Neuron (in vitro differentiated cells): ENCODE results near the gene KLHL29.

Experiments used
- H2AFZ ChIP-seq: one replicate; pipeline ENCODE4 v1.6.1; 2013; ENCODE audit warnings: low read depth, mild to moderate bottlenecking, inconsistent platforms, low read length, moderate library complexity
- H3K27me3 ChIP-seq: one replicate; pipeline ENCODE4 v1.6.1; 2013; ENCODE audit warnings: low read length; ENCODE audit not compliant: insufficient read depth
- H3K36me3 ChIP-seq: one replicate; pipeline ENCODE4 v1.6.1; 2013; ENCODE audit warnings: low read length; ENCODE audit not compliant: insufficient read depth
- H3K4me1 ChIP-seq: one replicate; pipeline ENCODE4 v1.6.1; 2013; ENCODE audit warnings: low read length; ENCODE audit not compliant: insufficient read depth
- H3K4me3 ChIP-seq: 2 replicates; pipeline ENCODE4 v1.5.1; 2013; ENCODE audit warnings: mild to moderate bottlenecking, low read length, moderate library complexity
- H3K9me3 ChIP-seq: one replicate; pipeline ENCODE4 v1.6.1; 2013; ENCODE audit warnings: low read length

The KLHL29 gene

DNA sequence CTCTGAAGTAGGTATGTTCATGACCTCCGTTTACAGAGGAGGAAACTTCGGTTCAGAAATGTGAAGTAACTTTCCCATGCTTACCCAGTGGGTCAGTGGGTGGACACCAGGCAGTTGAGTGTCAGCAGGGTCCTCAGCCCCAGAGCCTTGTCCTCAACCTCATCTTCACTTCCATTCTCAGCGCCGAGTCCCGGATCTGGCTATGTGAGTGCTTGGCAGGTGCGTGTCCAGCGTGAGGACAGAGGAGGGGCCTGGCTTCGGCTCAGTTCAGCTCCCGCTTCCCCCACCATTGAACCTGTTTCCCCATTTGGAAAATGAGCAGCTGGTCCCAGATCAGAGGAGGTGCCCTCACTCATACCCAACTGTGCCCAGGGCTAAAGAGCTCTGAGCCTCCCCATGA is 274.3 kb downstream of the KLHL29 start:
- Histone ChIP-seq H3K4me3 (no peak overlapping the region), H2AFZ (no peak overlapping the region), H3K4me1 (peaks cover 3% of the 10 kb centered on the region), H3K27me3 (no peaks in the 10 kb centered on the region), H3K9me3 (no peaks in the 10 kb centered on the region), H3K36me3 (no peaks in the 10 kb centered on the region)

DNA sequence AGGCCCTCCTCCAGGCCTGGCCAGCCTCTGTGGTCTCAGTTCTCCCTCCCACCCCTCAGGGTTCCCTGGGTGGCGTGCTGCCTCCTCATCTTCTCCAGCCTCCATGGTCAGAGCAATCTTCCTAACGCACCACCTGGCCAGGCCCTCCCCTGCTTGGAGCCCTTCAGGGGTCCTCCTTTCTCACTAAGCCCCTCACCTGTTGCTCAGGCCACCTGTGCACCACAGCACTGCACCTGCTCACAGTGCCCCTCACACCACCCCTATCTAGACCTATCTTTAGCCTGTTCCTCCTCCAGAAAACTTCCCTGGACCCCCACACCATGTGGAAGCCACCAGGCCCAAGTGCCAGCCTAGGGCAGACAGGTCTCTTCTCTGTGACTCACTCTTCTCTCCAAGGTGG is 274.8 kb downstream of the KLHL29 start:
- Histone ChIP-seq H3K4me3 (no peak overlapping the region), H3K27me3 (no peaks in the 10 kb centered on the region), H2AFZ (no peak overlapping the region), H3K36me3 (no peaks in the 10 kb centered on the region), H3K4me1 (peaks cover 3% of the 10 kb centered on the region), H3K9me3 (no peaks in the 10 kb centered on the region)

DNA sequence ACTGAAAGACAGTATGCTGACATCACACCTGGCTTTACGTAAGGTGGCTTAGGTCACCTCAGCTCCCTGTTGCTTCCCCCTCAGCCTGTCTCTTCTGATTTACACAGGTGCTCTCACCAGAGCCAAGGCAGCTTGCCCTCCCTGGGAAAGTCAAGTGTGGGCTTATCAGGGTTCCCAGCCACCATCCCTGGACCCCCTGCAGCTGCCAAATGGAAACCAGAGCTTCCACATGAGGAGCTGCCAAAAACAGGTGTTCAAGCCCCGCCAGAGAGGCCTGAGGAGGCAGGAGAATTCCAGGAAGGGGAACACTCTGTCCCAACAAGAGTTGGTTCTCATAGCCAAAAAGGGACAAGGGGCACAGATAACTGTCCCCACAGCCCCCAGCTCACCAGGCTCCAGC is 275.3 kb downstream of the KLHL29 start:
- Histone ChIP-seq H3K27me3 (no peaks in the 10 kb centered on the region), H3K9me3 (no peaks in the 10 kb centered on the region), H3K4me1 (peaks cover 3% of the 10 kb centered on the region), H3K4me3 (no peak overlapping the region), H2AFZ (no peak overlapping the region), H3K36me3 (no peaks in the 10 kb centered on the region)

DNA sequence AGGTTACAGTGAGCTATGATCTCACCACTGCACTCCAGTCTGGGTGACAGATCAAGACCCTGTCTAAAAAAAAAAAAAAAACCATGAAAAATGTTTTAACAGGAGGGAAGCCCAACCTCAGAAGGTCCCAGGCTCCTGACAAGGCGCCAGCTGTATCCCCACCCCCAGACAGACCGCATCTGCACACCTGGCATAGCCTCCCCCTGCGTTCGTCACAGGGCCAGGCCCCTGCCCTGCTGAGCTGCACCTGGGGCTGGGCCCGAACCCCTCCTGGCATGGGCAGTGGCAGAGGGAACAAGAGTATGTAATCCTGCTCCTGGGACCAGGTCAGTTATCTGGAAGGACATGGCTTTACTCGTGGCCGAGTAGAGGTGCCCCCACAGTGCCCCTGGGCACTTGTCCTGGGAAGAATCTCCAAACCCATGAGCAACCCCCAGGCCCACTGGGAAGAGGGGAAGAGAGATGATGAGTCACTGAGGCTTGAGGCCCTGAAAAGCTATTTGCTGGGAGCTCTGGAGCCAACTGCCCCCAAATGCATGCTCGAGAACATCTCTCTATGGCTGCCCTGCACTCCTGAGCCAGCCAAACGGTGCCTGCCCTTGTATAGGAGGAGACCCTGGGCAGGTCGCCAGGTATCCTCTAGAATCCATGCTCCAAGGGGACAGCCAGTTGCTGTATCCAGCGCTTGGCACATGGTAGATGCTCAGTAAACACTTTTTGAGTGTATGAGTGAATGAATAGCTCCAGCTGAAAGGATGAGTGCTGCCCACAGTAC is 276.5 kb downstream of the KLHL29 start:
- no peaks in the 10 kb centered on the region for H3K27me3 ChIP-seq
- no peak overlapping the region for H3K4me3 ChIP-seq
- H3K36me3 ChIP-seq = no peaks in the 10 kb centered on the region
- no peak overlapping the region for H2AFZ ChIP-seq
- H3K4me1 ChIP-seq = peaks cover 3% of the 10 kb centered on the region
- no peaks in the 10 kb centered on the region for H3K9me3 ChIP-seq

- no peak overlapping the region for H2AFZ ChIP-seq
- no peaks in the 10 kb centered on the region for H3K36me3 ChIP-seq
- no peaks in the 10 kb centered on the region for H3K9me3 ChIP-seq
- H3K27me3 ChIP-seq = no peaks in the 10 kb centered on the region
- H3K4me3 ChIP-seq = no peak overlapping the region
- no peaks in the 10 kb centered on the region for H3K4me1 ChIP-seq
Measured at GRCh38 chr2:23662466-23662865, 277.5 kb downstream of the KLHL29 start.

DNA sequence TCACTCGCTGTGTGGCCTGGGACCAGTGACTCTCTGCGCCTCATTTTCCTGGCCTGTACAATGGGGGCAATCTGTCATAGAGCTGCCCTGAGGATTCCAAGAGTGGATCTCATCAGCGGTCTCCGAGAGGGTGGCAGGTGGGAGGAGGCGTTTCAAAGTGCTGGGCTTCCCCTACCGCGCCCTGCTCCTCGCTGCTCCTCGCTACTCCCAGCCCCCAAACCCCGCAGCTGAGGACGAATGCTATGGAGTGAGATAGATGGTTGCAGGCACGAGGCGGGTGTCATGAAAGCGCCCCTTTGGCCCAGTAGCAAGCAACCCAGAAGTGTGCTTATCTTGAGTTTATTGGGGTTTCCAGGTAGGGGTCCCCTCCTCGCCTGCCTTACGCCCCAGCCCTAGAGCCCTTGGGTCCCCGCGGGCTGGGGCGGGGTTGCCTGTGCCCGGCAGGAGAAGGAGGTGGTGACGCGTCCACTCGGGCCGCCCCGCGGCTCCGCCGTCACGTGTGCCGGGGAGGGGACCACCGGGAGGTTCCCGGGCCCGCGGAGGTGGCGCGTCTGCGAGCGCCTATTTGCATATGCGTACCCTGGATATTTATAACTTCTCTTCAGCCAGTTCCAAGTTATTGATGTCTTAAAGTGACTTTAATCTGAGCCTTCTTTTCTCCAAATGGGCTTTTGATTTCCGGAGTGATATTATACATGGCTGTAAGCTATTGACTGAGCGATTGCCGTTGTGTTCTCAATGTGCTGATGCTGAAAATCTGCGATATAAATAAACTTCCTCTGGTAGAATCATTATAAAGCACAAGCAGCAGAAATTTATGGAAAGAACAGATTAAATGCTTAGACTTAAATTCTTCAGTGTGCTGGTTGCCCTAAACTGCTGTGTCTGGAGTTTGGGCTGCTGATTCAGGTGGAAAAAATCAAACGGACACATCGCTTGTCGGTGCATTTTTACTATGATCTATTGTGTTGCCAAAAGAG is 278.3 kb downstream of the KLHL29 start:
- H3K4me1 ChIP-seq = no peaks in the 10 kb centered on the region

DNA sequence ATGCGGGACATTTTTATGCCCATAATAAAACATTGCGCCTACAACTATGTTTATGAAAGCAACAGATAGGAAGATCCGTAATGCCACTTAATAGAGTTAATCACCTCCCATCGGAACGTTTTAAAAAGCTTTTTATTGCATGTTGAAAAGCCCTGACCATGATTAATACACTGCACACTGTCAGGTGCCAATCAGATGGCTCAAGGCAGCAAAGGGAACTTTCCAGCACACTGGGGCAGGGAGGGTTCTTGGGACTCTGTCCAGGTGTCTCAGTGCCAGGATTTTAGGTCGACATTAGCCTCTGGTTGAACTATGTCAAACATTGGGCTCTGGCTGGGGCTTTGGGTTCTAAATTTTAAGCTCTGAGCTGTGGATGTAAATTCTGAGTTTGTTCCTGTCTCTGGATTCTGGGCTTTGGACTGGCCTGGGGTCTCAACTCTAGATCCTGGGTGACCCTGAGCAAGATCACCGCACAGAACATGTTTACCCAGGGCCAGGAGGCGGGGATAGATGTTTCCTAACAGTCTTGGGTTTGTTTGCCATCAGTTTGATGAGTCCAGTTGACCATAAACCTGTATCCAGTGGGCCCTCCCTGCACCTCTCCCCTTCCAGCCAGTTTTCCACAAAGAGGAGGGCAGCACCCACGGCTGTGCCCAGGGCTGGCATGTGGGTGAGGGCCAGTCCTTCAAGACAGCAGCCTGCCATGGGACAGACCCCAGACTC is 279.2 kb downstream of the KLHL29 start:
- Histone ChIP-seq H3K9me3 (no peaks in the 10 kb centered on the region), H2AFZ (no peak overlapping the region), H3K4me3 (no peak overlapping the region), H3K4me1 (no peaks in the 10 kb centered on the region), H3K27me3 (no peaks in the 10 kb centered on the region), H3K36me3 (no peaks in the 10 kb centered on the region)

More for the DNA sequence above, 278.3 kb downstream of the KLHL29 start:
- Histone ChIP-seq H3K9me3 (no peaks in the 10 kb centered on the region), H2AFZ (no peak overlapping the region), H3K4me3 (no peak overlapping the region), H3K36me3 (no peaks in the 10 kb centered on the region), H3K27me3 (no peaks in the 10 kb centered on the region)

- Histone ChIP-seq H3K36me3 (no peaks in the 10 kb centered on the region), H3K27me3 (no peaks in the 10 kb centered on the region), H3K4me3 (no peak overlapping the region), H3K9me3 (no peaks in the 10 kb centered on the region), H3K4me1 (no peaks in the 10 kb centered on the region), H2AFZ (no peak overlapping the region)
Measured at GRCh38 chr2:23666241-23666979, 281.4 kb downstream of the KLHL29 start.

DNA sequence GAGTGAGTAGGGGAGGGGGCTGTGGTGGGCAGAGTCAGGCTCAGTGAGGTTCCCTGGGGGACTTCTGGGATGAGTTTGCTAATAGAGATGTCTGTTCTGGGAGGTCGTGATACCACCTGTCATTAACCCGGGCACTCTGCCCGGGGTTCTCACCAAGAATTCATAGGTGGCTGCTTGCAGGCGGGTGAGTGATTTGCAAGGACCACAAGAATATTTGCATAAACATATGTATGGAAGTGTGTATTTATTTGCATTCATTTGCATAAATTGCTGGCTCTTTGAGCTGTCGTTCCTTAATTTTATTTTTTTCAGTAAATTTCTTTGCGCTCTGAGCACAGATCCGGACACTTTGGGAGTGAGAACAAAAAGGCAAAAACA is 282.0 kb downstream of the KLHL29 start:
- Histone ChIP-seq H2AFZ (no peak overlapping the region), H3K9me3 (no peaks in the 10 kb centered on the region), H3K36me3 (no peaks in the 10 kb centered on the region), H3K4me3 (no peak overlapping the region), H3K4me1 (no peaks in the 10 kb centered on the region), H3K27me3 (no peaks in the 10 kb centered on the region)

GRCh38 chr2:23668756-23669304 is 283.9 kb downstream of the KLHL29 start:
- H3K27me3 ChIP-seq = no peaks in the 10 kb centered on the region
- no peaks in the 10 kb centered on the region for H3K9me3 ChIP-seq
- H3K4me1 ChIP-seq = no peaks in the 10 kb centered on the region
- no peak overlapping the region for H3K4me3 ChIP-seq
- no peak overlapping the region for H2AFZ ChIP-seq
- no peaks in the 10 kb centered on the region for H3K36me3 ChIP-seq

- Histone ChIP-seq H3K27me3 (no peaks in the 10 kb centered on the region), H3K4me3 (no peak overlapping the region), H3K4me1 (no peaks in the 10 kb centered on the region), H2AFZ (no peak overlapping the region), H3K9me3 (no peaks in the 10 kb centered on the region), H3K36me3 (no peaks in the 10 kb centered on the region)
Measured at GRCh38 chr2:23669413-23670244, 284.6 kb downstream of the KLHL29 start.

DNA sequence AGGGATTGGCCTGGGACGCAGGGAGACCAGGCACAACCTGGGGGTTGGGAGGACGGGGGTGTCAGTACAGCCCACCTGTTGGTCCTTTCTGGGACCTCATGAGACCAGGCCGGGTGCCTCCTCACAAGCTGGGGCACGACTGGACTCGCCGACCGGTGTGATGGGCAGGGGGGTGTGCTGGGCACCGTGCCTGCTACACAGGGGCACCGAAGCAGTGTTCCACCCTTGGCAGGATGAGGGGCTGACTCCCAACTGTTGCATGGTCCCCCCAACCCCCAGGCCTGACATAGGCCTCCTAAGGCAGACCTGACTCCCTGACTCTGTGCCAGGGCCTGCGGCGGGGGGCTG is 285.2 kb downstream of the KLHL29 start:
- H3K36me3 ChIP-seq = no peaks in the 10 kb centered on the region
- no peak overlapping the region for H3K4me3 ChIP-seq
- H3K27me3 ChIP-seq = no peaks in the 10 kb centered on the region
- H3K9me3 ChIP-seq = no peaks in the 10 kb centered on the region
- no peak overlapping the region for H2AFZ ChIP-seq
- H3K4me1 ChIP-seq = no peaks in the 10 kb centered on the region
